CD4-positive, alpha-beta T cell (primary cell): Measurements from ENCODE around the gene ZNF506. TPM values are rescaled to one million over a fixed set of nuclear protein-coding genes. Genes with fewer than 3 reads are reported as not detected.
"Not testable (repeated sequence)": the region's sequence is repeated elsewhere in the genome, so short reads cannot be mapped to it uniquely, and the experiment has no call there.

Experiments
- ATAC-seq: fragments of 200-7000 bp; cut with Tn5 transposase; one replicate; pipeline ENCODE4 v1.10.0; 2022; ENCODE audit warnings: mild to moderate bottlenecking; ENCODE audit not compliant: poor library complexity
- CTCF ChIA-PET: fragments of 350-600 bp; sonication (Branson Sonifier 250); formaldehyde crosslinking; loops from one replicate; lab custom pipeline; 2021; ENCODE audit warnings: antibody characterized with exemption, inconsistent platforms; lab: Charles Lee
- POLR2A ChIA-PET: fragments of 350-600 bp; sonication (Branson Sonifier 250); formaldehyde crosslinking; loops from one replicate; lab custom pipeline; 2021; ENCODE audit warnings: antibody characterized with exemption, inconsistent platforms; lab: Charles Lee
- DNase-seq, 14 experiments: peaks; one replicate each; pipeline ENCODE4 v3.0.0-alpha.2; 2013 to 2020; ENCODE audit warnings: mixed read lengths in 2 of 14
- H3K27ac ChIP-seq, 2 donors: one replicate each; pipeline versions ENCODE4 v1.5.1 to v1.7.0; 2013; ENCODE audit warnings: low read length in 2 of 2, low read depth in 1 of 2, mild to moderate bottlenecking in 1 of 2
- H3K27me3 ChIP-seq, 2 experiments: 1 replicate in 1 of 2; 2 replicates in 1 of 2; pipeline versions ENCODE4 v1.6.1 to v1.7.0; 2013; ENCODE audit warnings: low read length in 2 of 2, control low read depth in 1 of 2, mild to moderate bottlenecking in 1 of 2, moderate library complexity in 1 of 2; ENCODE audit not compliant: insufficient read depth in 2 of 2, control insufficient read depth in 1 of 2
- H3K36me3 ChIP-seq: one replicate; pipeline ENCODE4 v1.6.1; 2013; ENCODE audit warnings: low read length, control low read depth; ENCODE audit not compliant: insufficient read depth
- H3K4me1 ChIP-seq: one replicate; pipeline ENCODE4 v1.6.1; 2013; ENCODE audit warnings: low read length, control low read depth; ENCODE audit not compliant: insufficient read depth
- H3K4me3 ChIP-seq: one replicate; pipeline ENCODE4 v1.5.1; 2013; ENCODE audit warnings: mild to moderate bottlenecking, low read length, moderate library complexity
- H3K9me3 ChIP-seq, 2 experiments: 1 replicate in 1 of 2; 2 replicates in 1 of 2; pipeline versions ENCODE4 v1.6.1 to v1.7.0; 2013; ENCODE audit warnings: low read length in 2 of 2, mild to moderate bottlenecking in 2 of 2, control low read depth in 1 of 2, moderate library complexity in 1 of 2; ENCODE audit not compliant: control insufficient read depth in 1 of 2, insufficient read depth in 1 of 2
- H3K27ac Mint-ChIP-seq: one replicate; pipeline ENCODE4 v1.8.0; 2020; ENCODE audit warnings: mixed read lengths
- H3K27me3 Mint-ChIP-seq: one replicate; pipeline ENCODE4 v1.8.0; 2021; ENCODE audit warnings: mixed read lengths
- H3K36me3 Mint-ChIP-seq: one replicate; pipeline ENCODE4 v1.8.0; 2021; ENCODE audit warnings: low read depth, mixed read lengths
- H3K4me1 Mint-ChIP-seq: one replicate; pipeline ENCODE4 v1.8.0; 2021; ENCODE audit warnings: low read depth, mixed read lengths
- H3K4me3 Mint-ChIP-seq: one replicate; pipeline ENCODE4 v1.8.0; 2020; ENCODE audit warnings: mild to moderate bottlenecking, mixed read lengths
- H3K9me3 Mint-ChIP-seq: one replicate; pipeline ENCODE4 v1.8.0; 2020; ENCODE audit warnings: mixed read lengths
- CTCF ChIP-seq: fragments of 200-600 bp; IDR thresholded peaks from one replicate; pipeline ENCODE4 v1.8.0; 2022; ENCODE audit warnings: antibody characterized with exemption, mild to moderate bottlenecking
- intact Hi-C, 2 experiments: fragments of 100-400 bp; cut with DNase I in 1 of 2; cut with micrococcal nuclease in 1 of 2; formaldehyde crosslinking; loops; one replicate each; pipeline versions ENCODE4 v1.15.1 to v1.9.0; 2023 to 2025; cut with DNase I, micrococcal nuclease
- polyA plus RNA-seq, 2 donors: library from polyadenylated mRNA; unstranded; fragments of 120-200 nt; gene quantifications; one replicate each; pipeline ENCODE4 v1.2.1, GENCODE V29; 2013
- total RNA-seq, 174 experiments: library from RNA in 2 of 174; stranded (reverse) in 2 of 174; gene quantifications; one replicate each; pipeline ENCODE4 v1.2.3 and lab custom pipeline; 2021 to 2026

The ZNF506 gene
- total RNA-seq (10 to 100 TPM; 48.0 to 50.7 TPM), total RNA-seq (lab: John Stamatoyannopoulos, UW) (28.0 to 220 (median 112) reads per million in 172 experiments)
- polyA plus RNA-seq (2013, experiment 1 of 2), result 26.5 TPM
- 29.6 TPM for polyA plus RNA-seq (2013, experiment 2 of 2)

- H3K9me3 ChIP-seq, result peaks cover 7 to 17% of the 10 kb centered on the region in 2 experiments
- Mint-ChIP-seq H3K36me3 (peaks cover 61% of the 10 kb centered on the region), H3K27me3 (no peaks in the 10 kb centered on the region), H3K27ac (peak within 1 kb of the TSS; percentile 86), H3K4me3 (peak within 1 kb of the TSS; percentile 99), H3K4me1 (peaks cover 44% of the 10 kb centered on the region), H3K9me3 (peaks cover 9% of the 10 kb centered on the region)
- H3K4me1 ChIP-seq, result peaks cover 45% of the 10 kb centered on the region
- H3K27ac ChIP-seq, result peak within 1 kb of the TSS; percentile 97
- H3K4me3 ChIP-seq, result peak within 1 kb of the TSS; percentile 62
- ATAC-seq, result peak; percentile 79
- peak; percentile 95 to 99 (median 97) for DNase-seq
- POLR2A ChIA-PET, result interaction anchor here (0.6 to 4.4 kb wide), 51 partner anchors 10 to 1946 kb away, joined by 3 to 160 read pairs (median 5); partner anchors contain the start of genes ATP13A1, BORCS8, GMIP and NDUFA13
- TF ChIP-seq CTCF, result no peak
- intact Hi-C loops, result loop anchor here (1.0 to 5.0 kb wide), 9 partner anchors 43 to 159 kb away; partner anchors contain the start of genes ATP13A1 (in 1 of the 2), ZNF101 (in 1 of the 2), ZNF14 (in 1 of the 2) and ZNF253 (in 1 of the 2)
- CTCF ChIA-PET, result interaction anchor here (0.6 to 2.1 kb wide), 4 partner anchors 15 to 54 kb away, joined by 3 to 6 read pairs (median 3); no protein-coding TSS in a partner anchor
- H3K27me3 ChIP-seq, result no peaks in the 10 kb centered on the region
- peaks cover 13% of the 10 kb centered on the region for H3K36me3 ChIP-seq
These were observed at the start of gene ZNF506 for GRCh38 chr19:19821366-19821951. TSS of gene ZNF506 (minus strand) at chr19:19821750. CDS start at chr19:19821603, 147 bp downstream.

DNA sequence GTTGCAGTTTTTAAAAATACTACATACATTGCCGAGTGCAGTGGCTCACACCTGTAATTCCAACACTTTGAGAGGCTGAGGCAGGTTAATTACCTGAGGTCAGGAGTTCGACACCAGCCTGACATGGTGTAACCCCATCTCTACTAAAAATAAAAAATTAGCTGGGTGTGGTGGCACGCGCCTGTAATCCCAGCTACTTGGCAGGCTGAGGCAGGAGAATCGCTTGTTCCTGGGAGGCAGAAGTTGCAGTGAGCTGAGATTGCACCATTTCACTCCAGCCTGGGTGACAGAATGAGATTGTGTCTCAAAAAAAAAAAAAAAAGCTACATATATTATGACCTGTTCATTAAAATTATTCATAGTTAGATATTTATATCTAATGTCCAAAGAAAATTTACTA, 48.5 kb upstream of the ZNF506 start:
- POLR2A ChIA-PET, result interaction anchor here (0.7 to 2.9 kb wide), 7 partner anchors 15 to 202 kb away, joined by 3 to 15 read pairs (median 8); partner anchors contain the start of genes ZNF101, ZNF14 and ZNF506
- H3K4me1 Mint-ChIP-seq, result peaks cover 58% of the 10 kb centered on the region
- peaks cover 50% of the 10 kb centered on the region for H3K36me3 Mint-ChIP-seq
- Histone ChIP-seq H3K4me1 (peaks cover 19% of the 10 kb centered on the region), H3K9me3 (peaks cover 0 to 10% of the 10 kb centered on the region in 2 experiments)
- H3K4me3 Mint-ChIP-seq, H3K36me3 ChIP-seq, ATAC-seq, intact Hi-C loops, H3K4me3 ChIP-seq, H3K27ac ChIP-seq, H3K9me3 Mint-ChIP-seq, H3K27me3 Mint-ChIP-seq, H3K27me3 ChIP-seq, DNase-seq, CTCF ChIA-PET: not testable (repeated sequence)
- peak overlapping the region; percentile 75 for H3K27ac Mint-ChIP-seq

DNA sequence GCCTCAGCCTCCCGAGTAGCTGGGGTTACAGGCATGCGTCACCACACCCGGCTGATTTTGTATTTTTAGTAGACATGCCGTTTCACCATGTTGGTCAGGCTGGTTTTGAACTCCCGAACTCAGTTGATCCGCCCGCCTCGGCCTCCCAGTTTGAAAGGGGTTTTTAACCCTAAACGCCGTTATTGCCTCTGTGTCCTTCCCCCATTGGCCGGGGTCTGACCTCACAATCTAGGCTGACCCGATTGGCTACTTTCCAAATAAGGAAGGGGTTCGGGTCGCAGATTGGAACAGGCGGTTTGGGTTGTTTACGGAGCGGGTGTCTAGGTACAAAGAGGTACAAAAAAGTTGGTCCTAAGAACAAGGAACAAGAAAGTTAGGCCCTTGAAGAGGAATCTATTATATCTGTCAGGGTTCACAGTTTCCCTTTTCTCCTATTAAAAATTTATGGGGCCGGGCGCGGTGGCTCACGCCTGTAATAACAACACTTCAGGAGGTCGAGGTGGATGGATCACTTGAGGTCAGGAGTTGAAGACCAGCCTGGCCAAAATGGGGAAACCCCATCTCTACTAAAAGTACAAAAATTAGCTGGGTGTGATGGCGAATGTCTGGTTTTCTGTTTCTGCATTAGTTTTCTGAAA, 45.2 kb upstream of the ZNF506 start:
- H3K9me3 Mint-ChIP-seq, result no peaks in the 10 kb centered on the region
- Histone ChIP-seq H3K27ac (peak overlapping the region; percentile 86 to 88), H3K4me3 (peak overlapping the region; percentile 89), H3K4me1 (peaks cover 16% of the 10 kb centered on the region), H3K27me3 (no peaks in the 10 kb centered on the region), H3K36me3 (no peaks in the 10 kb centered on the region), H3K9me3 (no peaks in the 10 kb centered on the region)
- H3K27ac Mint-ChIP-seq, result peak overlapping the region; percentile 97
- intact Hi-C loops, result loop anchor here (1.0 to 5.0 kb wide), 6 partner anchors 34 to 204 kb away; partner anchors contain the start of genes ZNF93 (in 2 of the 2), ATP13A1 (in 1 of the 2), ZNF101 (in 1 of the 2) and ZNF14 (in 1 of the 2)
- no peak for TF ChIP-seq CTCF
- H3K4me1 Mint-ChIP-seq, result peaks cover 44% of the 10 kb centered on the region
- H3K36me3 Mint-ChIP-seq, result peaks cover 26% of the 10 kb centered on the region
- POLR2A ChIA-PET, result interaction anchor here (0.9 to 5.1 kb wide), 25 partner anchors 11 to 1986 kb away, joined by 3 to 160 read pairs (median 6); partner anchors contain the start of genes ATP13A1, LPAR2, NDUFA13 and TSSK6
- DNase-seq (peak in 11 of 14 experiments; percentile 3 to 79 (median 37)), ATAC-seq (no peak)
- CTCF ChIA-PET, result interaction anchor here (1.0 to 1.7 kb wide), 2 partner anchors 91 to 334 kb away, joined by 3 to 4 read pairs; no protein-coding TSS in a partner anchor
- H3K27me3 Mint-ChIP-seq, result no peaks in the 10 kb centered on the region
- peak overlapping the region; percentile 97 for H3K4me3 Mint-ChIP-seq
